Esophagus (tissue), 2 donors: ENCODE measurements around the gene PPP2R2C. TPM values are rescaled to one million over a fixed set of nuclear protein-coding genes. Genes with fewer than 3 reads are reported as not detected.
A peak's percentile ranks its signal among the peaks of the same experiment; 100 is the strongest.

Source experiments
- H3K27ac ChIP-seq, 2 donors: one replicate each; pipeline ENCODE4 v1.5.1; 2013; ENCODE audit warnings: low read depth in 2 of 2, mild to moderate bottlenecking in 2 of 2, inconsistent platforms in 1 of 2, low read length in 1 of 2, moderate library complexity in 1 of 2
- H3K27me3 ChIP-seq, 2 donors: one replicate each; pipeline ENCODE4 v1.6.1; 2013; ENCODE audit warnings: low read length in 2 of 2, control low read depth in 1 of 2, mild to moderate bottlenecking in 1 of 2; ENCODE audit not compliant: insufficient read depth in 2 of 2, control insufficient read depth in 1 of 2
- H3K36me3 ChIP-seq, 2 donors: one replicate each; pipeline ENCODE4 v1.6.1; 2013; ENCODE audit warnings: low read length in 1 of 2; ENCODE audit not compliant: control insufficient read depth in 2 of 2, insufficient read depth in 2 of 2
- H3K4me1 ChIP-seq, 2 donors: one replicate each; pipeline ENCODE4 v1.6.1; 2013; ENCODE audit warnings: low read length in 1 of 2; ENCODE audit not compliant: control insufficient read depth in 2 of 2, insufficient read depth in 2 of 2
- H3K4me3 ChIP-seq, 2 donors: one replicate each; pipeline ENCODE4 v1.5.1; 2013; ENCODE audit warnings: low read length in 2 of 2, mild to moderate bottlenecking in 2 of 2, low read depth in 1 of 2, moderate library complexity in 1 of 2
- H3K9me3 ChIP-seq, 2 donors: one replicate each; pipeline ENCODE4 v1.6.1; 2013; ENCODE audit warnings: mild to moderate bottlenecking in 2 of 2, low read depth in 1 of 2, low read length in 1 of 2, moderate library complexity in 1 of 2; ENCODE audit not compliant: control insufficient read depth in 2 of 2, insufficient read depth in 1 of 2
- WGBS, 2 donors: extraction: QIAGEN DNeasy Blood & Tissue Kit; methylation state at CpG; one replicate each; pipeline ENCODE4 v1.1.7; 2013; 5-methylcytosine and 5-hydroxymethylcytosine counted together
- polyA plus RNA-seq, 2 donors: library from polyadenylated mRNA; stranded (reverse); fragments of 200-250 nt; gene quantifications; one replicate each; pipeline ENCODE4 v1.2.3, GENCODE V29; 2013
- donor health status: healthy with polysubstance abuse.
- donor health status: Bipolar disorder and iron deficiency.

PPP2R2C gene
- 10 to 100 TPM; 23.2 to 26.7 TPM for polyA plus RNA-seq

DNA sequence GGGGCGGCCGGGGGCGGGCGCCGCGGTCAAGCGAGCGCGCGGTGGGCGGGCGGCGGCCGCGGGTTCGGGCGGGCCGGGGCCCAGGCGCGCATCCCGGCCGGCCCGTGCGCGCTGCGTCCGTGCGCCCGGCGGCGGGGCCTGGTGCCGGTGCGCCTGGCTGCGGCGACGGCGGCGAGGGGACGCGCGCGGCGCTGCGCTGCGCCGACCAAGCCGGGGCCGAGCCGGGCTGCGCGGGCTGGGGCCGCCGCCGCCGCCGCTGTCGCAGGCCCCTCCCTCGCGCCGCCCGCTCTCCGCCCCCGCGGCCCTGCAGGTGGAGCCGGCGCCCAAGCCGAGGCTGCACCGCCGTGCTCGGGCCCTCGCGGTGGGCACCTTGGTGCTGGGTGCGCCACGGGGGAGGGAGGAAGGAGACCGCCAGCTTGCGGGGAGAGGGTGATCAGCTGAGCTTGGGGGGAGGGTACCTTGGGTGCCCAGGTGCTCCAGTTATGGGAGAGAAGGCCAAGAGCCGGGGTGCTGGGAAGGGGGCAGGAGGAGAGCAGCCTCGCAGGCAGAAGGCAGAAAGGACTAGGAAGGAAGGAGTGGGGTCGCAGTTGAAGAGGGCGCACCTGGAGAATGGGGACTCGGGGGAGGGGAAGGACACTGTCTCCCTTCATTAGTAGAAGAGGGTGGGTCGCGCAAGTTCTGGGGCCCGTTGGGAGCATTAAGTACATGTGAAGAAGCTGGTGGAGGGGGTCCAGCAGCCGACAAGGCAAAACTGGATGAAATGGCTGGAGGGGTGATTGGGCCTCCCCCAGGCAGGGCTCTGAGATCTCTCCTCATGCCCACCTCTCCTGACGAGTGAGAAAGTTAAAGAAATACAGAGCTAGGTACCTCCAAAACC is at the start of gene PPP2R2C:
PPP2R2C (minus strand) TSS at position 228 of the 877 bp plus-strand sequence. CDS start 385 bp downstream, outside the sequence.
- 3 to 9% methylated on average over 29 to 85 of the region's 86 CpGs for WGBS, 2 donors
- Histone ChIP-seq H3K27ac (peak within 1 kb of the TSS in 1 of 2 donors; percentile 65), H3K9me3 (peaks cover 0 to 3% of the 10 kb centered on the region in 2 donors), H3K4me3 (peak within 1 kb of the TSS; percentile 68 to 71), H3K4me1 (peaks cover 3 to 19% of the 10 kb centered on the region in 2 donors), H3K27me3 (no peaks in the 10 kb centered on the region), H3K36me3 (peaks cover 0 to 3% of the 10 kb centered on the region in 2 donors)

DNA sequence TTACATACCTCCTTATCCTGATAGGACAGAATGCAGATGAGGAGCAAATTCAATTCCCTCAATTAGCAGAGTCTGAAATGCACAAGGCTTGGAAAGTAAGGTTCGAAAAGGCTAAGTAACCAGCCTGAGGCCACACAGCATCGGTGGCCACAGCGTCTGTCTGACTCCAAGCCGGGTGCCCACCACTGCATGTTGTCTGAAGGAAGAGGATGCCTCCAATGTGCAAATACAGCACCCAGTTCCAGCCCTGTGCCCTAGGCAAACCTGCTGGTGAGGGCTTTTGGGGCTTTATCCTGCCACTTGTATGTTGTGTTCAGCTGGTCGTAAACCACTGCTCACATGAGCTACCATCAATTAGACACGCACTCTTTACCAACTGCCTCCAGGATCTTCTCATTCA is 48.6 kb upstream of the PPP2R2C start:
- no peak overlapping the region for H3K4me3 ChIP-seq
- no peak overlapping the region for H3K27ac ChIP-seq

DNA sequence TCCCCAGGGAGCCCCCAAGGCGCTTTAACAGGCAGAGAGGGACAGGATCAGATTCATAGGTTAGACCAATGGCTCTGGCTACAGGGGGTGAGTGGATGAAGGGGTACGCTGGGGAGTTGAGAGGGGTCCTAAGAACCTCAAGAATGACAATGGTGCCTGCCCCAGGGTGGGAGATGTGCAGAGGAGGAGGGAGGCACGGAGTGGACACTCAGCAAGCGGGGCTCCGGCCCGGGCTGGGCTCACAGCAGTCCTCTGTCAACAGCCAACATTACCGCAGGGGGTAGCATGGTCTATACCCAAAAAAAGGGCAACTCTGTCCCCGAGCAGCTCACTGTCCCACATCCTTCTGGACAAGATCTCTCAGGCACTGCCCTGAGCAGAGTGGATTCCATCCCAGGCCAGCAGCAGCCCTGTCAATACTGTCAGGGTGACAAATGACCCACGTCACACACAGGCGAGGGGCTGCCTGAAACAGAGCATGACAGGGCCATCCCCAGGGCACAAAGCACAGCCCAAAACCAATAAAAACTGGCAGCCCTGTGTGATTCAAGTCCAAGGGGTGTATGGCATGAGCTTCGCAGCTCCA is 47.7 kb upstream of the PPP2R2C start:
- no peaks in the 10 kb centered on the region for H3K36me3 ChIP-seq
- no peak overlapping the region for H3K27ac ChIP-seq
- no peaks in the 10 kb centered on the region for H3K27me3 ChIP-seq
- no peak overlapping the region for H3K4me3 ChIP-seq
- peaks cover 0 to 5% of the 10 kb centered on the region in 2 donors for H3K9me3 ChIP-seq
- 65 to 74% methylated on average over 11 of the region's 11 CpGs for WGBS, 2 donors
- no peaks in the 10 kb centered on the region for H3K4me1 ChIP-seq

More for the DNA sequence above, 48.6 kb upstream of the PPP2R2C start:
- H3K27me3 ChIP-seq = no peaks in the 10 kb centered on the region
- H3K36me3 ChIP-seq = no peaks in the 10 kb centered on the region
- 86 to 92% methylated on average over 6 of the region's 6 CpGs for WGBS, 2 donors
- H3K4me1 ChIP-seq = no peaks in the 10 kb centered on the region
- peaks cover 0 to 5% of the 10 kb centered on the region in 2 donors for H3K9me3 ChIP-seq

DNA sequence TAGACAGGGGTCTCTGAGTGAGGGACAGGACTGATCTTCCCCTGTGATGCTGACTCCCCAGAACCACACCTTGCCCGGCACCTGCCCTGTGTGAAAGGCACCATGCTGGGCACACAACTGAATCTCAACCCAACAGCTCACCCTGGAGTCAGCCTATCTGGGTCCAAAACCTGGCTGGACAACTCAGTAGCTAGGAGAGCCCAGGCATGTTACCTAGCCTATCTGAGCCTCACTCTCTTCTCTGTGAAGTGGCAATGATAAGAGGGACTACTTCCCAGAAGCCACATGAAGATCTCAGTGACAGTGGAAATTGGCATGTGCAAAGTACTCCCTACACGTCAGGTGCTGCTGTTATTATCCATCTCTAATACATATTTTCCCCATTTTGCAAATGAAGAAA is 44.8 kb upstream of the PPP2R2C start:
- no peak overlapping the region for H3K27ac ChIP-seq
- no peak overlapping the region for H3K4me3 ChIP-seq
- H3K27me3 ChIP-seq = no peaks in the 10 kb centered on the region
- H3K9me3 ChIP-seq = peaks cover 0 to 5% of the 10 kb centered on the region in 2 donors
- no peaks in the 10 kb centered on the region for H3K36me3 ChIP-seq
- H3K4me1 ChIP-seq = no peaks in the 10 kb centered on the region
- 80 to 90% methylated on average over 2 of the region's 2 CpGs for WGBS, 2 donors

DNA sequence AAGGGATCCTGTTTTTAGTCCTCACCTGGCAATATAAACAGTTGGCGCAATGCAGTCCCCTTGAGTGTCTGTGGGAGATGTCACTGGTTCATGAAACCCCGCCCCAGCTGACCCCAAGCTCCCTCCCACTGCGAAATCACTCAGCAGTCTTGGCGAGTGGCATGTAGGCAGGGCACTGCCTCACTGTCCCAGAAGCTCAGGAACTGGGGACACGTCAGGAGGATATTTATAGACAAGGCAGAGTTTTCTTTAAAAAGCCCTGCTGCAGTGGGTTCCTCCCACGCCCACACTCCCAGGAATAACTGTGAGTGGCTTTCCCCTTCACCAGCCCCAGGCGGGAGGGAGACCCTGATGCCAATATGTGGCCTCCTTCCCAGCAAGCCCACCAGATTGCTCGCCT is 44.3 kb upstream of the PPP2R2C start:
- Histone ChIP-seq H3K9me3 (peaks cover 0 to 5% of the 10 kb centered on the region in 2 donors), H3K36me3 (no peaks in the 10 kb centered on the region), H3K4me1 (no peaks in the 10 kb centered on the region), H3K27me3 (no peaks in the 10 kb centered on the region), H3K4me3 (no peak overlapping the region), H3K27ac (no peak overlapping the region)
- WGBS, 2 donors = 65 to 72% methylated on average over 8 of the region's 8 CpGs

DNA sequence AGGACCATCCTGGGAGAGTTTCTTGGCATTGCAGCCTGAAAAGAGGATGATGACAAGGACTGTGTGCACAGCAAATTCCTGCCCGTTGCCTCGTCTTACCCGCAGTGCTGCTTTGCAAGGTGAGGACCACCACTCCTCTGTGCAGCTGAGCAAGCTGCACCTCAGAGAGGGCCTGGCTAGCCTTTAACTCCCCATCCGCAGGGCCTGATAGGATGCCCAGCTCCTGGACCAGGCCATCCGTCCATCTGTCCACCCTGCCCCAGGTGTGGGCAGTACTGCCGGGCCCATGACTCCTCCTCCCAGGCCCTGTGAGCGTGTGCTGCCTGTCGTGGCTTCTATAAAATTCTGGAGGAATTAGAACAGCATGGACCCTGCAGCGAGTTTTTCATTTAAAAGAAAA is 43.9 kb upstream of the PPP2R2C start:
- H3K4me3 ChIP-seq = no peak overlapping the region
- H3K9me3 ChIP-seq = peaks cover 0 to 5% of the 10 kb centered on the region in 2 donors
- 75 to 83% methylated on average over 9 of the region's 9 CpGs for WGBS, 2 donors
- no peaks in the 10 kb centered on the region for H3K36me3 ChIP-seq
- no peak overlapping the region for H3K27ac ChIP-seq
- H3K27me3 ChIP-seq = no peaks in the 10 kb centered on the region
- no peaks in the 10 kb centered on the region for H3K4me1 ChIP-seq

DNA sequence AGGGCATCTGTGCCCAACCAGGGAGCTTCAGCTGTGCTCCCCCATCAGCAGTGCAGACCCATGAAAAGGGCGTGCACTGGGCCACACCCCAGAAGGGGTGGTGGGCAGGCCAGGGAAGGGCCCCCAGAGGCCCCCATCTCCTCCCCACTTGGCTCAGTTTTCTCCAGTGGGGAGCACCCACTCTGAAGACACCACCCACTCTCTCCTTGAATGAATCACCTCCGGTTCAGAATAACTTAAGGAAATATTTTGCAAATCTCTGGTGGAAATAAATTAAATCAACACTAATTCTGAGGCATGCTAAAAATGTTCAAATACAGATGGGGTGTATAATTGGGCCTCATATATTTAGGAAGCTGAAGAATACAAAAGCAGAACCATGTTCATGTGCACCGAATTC is 41.3 kb upstream of the PPP2R2C start:
- no peak overlapping the region for H3K27ac ChIP-seq
- H3K4me3 ChIP-seq = no peak overlapping the region
- no peaks in the 10 kb centered on the region for H3K9me3 ChIP-seq
- no peaks in the 10 kb centered on the region for H3K4me1 ChIP-seq
- no peaks in the 10 kb centered on the region for H3K36me3 ChIP-seq
- WGBS, 2 donors = 76 to 89% methylated on average over 3 of the region's 3 CpGs
- H3K27me3 ChIP-seq = no peaks in the 10 kb centered on the region

DNA sequence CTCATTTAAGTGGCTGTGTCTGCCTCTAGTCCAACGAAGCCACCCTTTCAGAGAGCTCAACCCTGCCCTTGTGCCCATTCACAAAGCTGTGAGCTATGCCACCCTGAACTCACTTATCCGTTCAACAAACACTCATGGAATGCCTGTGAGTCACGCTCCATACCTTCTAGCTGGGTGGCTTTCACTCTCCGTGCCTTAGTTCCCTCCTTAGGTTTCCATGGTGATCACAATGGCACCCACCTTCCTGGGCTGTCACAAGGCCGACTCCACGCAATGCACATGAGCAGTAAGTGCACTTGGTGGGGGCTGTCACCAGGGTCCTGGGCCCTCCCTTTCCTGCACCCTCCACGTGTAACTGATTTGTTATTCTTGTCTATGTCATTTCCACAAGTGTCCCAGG is 37.2 kb upstream of the PPP2R2C start:
- Histone ChIP-seq H3K36me3 (no peaks in the 10 kb centered on the region), H3K27ac (no peak overlapping the region), H3K4me1 (no peaks in the 10 kb centered on the region), H3K27me3 (no peaks in the 10 kb centered on the region), H3K9me3 (peaks cover 0 to 5% of the 10 kb centered on the region in 2 donors), H3K4me3 (no peak overlapping the region)
- 75 to 78% methylated on average over 7 of the region's 7 CpGs for WGBS, 2 donors

DNA sequence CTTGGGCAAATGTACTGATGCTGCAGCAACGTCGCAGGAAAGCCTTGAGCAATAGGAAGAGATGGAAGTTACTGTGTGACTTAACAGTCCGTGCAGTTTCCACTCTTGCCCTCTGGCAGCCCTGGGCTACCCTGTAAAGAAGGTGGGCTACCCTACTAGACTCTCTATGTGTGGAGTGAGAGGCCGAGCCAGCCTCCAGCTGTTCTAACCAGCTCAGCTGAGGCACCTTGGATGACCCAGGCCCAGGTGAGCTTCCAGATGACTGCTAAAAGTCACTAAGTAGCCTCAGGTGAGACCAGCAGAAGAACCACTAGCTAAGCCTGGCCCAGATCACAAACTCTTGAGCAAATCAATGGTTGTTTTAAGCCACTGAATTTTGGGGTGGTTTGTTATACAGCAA is 34.9 kb upstream of the PPP2R2C start:
- no peaks in the 10 kb centered on the region for H3K4me1 ChIP-seq
- no peak overlapping the region for H3K4me3 ChIP-seq
- H3K27me3 ChIP-seq = no peaks in the 10 kb centered on the region
- H3K9me3 ChIP-seq = peaks cover 6 to 12% of the 10 kb centered on the region in 2 donors
- H3K36me3 ChIP-seq = no peaks in the 10 kb centered on the region
- WGBS, 2 donors = 86 to 88% methylated on average over 4 of the region's 4 CpGs
- no peak overlapping the region for H3K27ac ChIP-seq
